GM19468 (cell line): ENCODE results near the gene SYTL2.
"Not testable (repeated sequence)": the region's sequence is repeated elsewhere in the genome, so short reads cannot be mapped to it uniquely, and the experiment has no call there.

Experiments
- ATAC-seq: cut with Tn5 transposase; IDR thresholded peaks from one replicate; pipeline ENCODE4 v1.9.1; 2021; ENCODE audit warnings: mild to moderate bottlenecking, moderate library complexity, moderate number of reproducible peaks; ENCODE audit not compliant: unreplicated experiment; ENCODE audit errors: extremely low read depth

SYTL2 gene, protein sequence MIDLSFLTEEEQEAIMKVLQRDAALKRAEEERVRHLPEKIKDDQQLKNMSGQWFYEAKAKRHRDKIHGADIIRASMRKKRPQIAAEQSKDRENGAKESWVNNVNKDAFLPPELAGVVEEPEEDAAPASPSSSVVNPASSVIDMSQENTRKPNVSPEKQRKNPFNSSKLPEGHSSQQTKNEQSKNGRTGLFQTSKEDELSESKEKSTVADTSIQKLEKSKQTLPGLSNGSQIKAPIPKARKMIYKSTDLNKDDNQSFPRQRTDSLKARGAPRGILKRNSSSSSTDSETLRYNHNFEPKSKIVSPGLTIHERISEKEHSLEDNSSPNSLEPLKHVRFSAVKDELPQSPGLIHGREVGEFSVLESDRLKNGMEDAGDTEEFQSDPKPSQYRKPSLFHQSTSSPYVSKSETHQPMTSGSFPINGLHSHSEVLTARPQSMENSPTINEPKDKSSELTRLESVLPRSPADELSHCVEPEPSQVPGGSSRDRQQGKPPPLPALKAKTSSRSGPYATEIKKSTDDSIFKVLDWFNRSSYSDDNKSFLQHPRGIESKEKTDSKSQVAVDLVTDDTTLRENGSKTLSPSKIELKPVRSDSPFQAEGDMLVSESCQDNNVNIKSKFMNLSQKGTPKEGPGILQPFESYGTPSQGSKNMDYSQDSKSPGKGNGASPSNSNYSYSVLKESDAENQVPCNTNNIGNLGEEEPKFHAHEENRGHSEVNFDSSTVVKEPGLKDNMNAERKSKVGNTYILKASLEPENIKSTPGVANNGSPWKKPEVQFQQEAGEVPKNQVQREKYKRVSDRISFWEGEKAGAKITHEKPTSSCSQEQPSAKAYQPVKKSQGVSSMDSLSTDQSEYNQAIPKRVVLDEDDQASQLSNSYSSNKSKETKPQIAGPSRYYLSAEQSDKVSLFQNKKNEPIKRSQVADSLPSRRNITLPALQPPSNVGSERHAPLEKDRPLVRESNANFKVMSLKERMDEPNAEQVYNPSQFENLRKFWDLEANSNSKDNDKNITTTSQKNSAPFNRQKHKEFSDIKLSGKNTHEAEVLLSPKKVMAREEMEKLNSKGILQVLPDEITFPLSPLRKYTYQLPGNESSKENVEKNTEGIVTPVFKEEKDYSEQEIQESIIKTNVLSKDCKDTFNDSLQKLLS (N-terminal part only)

GRCh38 chr11:85810871-85811611 lies at the start of gene SYTL2:
SYTL2 (minus strand) TSS chr11:85811141; CDS start chr11:85757725, 53,416 bp downstream.
- peak; percentile 64 for ATAC-seq

DNA sequence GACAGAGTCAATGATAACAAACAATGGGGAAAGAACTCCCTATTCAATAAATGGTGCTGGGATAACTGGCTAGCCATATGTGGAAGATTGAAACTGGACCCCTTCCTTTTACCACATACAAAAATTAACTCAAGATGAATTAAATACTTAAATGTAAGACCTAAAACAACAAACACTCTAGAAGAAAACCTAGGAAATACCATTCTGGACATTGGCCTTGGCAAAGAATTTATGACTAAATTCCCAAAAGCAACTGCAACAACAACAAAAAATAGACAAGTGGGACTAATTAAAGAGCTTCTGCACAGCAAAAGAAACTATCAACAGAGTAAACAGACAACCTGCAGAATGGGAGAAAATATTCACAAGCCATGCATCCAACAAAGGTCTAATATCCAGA lies 48.6 kb upstream of the SYTL2 start:
- ATAC-seq, result not testable (repeated sequence)

GRCh38 chr11:85857098-85857497 lies 46.2 kb upstream of the SYTL2 start:
- ATAC-seq, result no peak

GRCh38 chr11:85855341-85855656 lies 44.4 kb upstream of the SYTL2 start, which contains the start of gene CCDC83:
CCDC83 (plus strand) TSS chr11:85855383; CDS start chr11:85865124, 9,741 bp downstream.
- no peak for ATAC-seq

GRCh38 chr11:85854557-85855340 lies 43.8 kb upstream of the SYTL2 start:
- peak; percentile 97 for ATAC-seq

GRCh38 chr11:85854212-85854556 lies 43.2 kb upstream of the SYTL2 start:
- ATAC-seq, result no peak

DNA sequence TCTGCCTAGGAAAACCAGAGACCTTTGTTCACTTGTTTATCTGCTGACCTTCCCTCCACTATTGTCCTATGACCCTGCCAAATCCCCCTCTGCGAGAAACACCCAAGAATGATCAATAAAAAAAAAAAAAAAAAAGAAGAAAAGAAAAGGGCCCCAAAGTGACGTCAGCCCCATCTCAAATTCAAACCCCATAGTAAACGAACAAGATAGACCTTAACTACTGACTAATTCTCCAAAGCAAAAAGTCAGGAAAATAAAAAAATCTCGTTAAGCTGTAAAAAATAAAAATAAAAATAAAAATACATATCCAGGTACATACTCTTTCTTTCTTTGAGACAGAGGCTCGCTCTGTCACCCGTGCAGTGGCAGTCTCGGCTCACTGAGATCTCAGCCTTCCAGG lies 42.6 kb upstream of the SYTL2 start:
- not testable (repeated sequence) for ATAC-seq

GRCh38 chr11:85852754-85853153 lies 41.8 kb upstream of the SYTL2 start:
- ATAC-seq, result not testable (repeated sequence)

- no peak for ATAC-seq
Measured at GRCh38 chr11:85848556-85848955, 37.6 kb upstream of the SYTL2 start.

GRCh38 chr11:85848006-85848405 lies 37.1 kb upstream of the SYTL2 start:
- ATAC-seq, result no peak

DNA sequence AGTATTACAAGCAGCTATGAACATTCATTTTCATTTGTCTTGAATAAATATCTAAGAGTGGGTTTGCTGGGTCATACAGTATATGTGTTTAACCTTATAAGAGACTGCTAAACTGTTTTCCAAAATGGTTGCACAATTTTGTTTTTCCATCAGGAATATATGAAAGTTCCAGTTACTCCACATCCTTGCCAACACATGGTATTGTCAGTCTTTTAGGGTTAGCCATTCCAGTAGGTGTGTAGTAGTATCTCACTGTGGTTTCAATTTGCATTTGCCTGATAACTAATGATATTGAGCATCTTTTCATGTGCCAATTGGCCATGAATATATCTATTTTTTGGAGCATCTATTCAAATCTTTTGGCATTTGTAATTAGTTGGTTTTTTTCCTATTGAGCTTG lies 36.5 kb upstream of the SYTL2 start:
- no peak for ATAC-seq

GRCh38 chr11:85845124-85845631 lies 34.2 kb upstream of the SYTL2 start:
- no peak for ATAC-seq

GRCh38 chr11:85844439-85845123 lies 33.6 kb upstream of the SYTL2 start:
- ATAC-seq, result no peak

DNA sequence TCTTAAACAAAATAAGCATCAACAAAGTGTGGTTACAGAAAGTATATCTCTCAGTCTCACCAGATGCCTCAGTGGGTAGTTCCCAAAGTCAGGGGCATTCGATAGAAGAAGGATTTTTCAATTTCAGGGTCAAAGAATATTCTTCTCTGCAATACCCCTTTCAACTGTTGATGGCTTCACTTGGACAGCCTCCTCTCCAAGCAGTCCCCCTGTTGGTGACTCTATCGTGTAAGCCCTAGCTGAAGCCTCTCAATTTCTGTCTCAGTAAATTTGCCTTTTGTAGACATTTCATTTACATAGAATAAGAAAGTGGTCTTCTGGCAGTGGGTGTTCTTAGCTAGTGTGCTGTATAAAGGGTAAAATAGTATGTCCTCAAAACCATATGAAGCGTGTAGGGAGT lies 33.0 kb upstream of the SYTL2 start:
- no peak for ATAC-seq

DNA sequence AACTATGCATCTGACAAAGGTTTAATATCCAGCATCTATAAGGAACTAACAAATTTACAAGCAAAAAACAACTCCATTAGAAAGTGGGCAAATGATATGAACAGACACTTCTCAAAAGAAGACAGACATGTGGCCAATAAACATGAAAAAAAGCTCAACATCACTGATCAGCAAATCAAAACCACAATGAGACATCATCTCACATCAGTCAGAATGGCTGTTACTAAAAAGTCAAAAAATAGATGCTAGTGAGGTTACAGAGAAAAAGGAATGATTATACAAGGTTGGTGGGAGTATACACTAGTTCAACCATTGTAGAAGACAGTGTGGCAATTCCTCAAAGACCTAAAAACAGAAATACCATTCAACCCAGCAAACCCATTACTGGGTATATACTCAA lies 30.0 kb upstream of the SYTL2 start:
- not testable (repeated sequence) for ATAC-seq

GRCh38 chr11:85835729-85836128 lies 24.8 kb upstream of the SYTL2 start:
- ATAC-seq, result no peak

- ATAC-seq, result no peak
Measured at GRCh38 chr11:85835263-85835662, 24.3 kb upstream of the SYTL2 start.

DNA sequence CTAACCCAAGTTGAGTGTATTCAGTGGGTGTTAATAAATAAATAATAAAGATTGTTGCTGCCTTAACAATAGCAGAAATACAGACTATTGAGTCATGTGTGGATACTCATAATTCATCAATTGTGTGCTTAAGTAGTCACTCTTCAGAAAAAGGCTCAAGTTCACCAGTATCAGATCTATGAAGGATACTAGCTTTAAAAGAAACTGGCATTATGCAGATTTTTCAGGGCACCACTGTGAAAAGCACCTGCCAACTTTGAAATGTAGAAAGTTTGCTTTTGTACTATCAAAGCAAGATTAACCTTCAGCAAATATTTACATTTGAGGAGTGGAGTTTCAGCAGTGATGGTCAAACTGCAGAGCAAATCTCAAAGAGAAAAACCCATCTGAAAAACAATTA lies 20.1 kb upstream of the SYTL2 start:
- no peak for ATAC-seq

GRCh38 chr11:85829172-85829571 lies 18.2 kb upstream of the SYTL2 start:
- ATAC-seq, result no peak
